ENCODE data around the gene RFTN1.

RFTN1 gene, protein sequence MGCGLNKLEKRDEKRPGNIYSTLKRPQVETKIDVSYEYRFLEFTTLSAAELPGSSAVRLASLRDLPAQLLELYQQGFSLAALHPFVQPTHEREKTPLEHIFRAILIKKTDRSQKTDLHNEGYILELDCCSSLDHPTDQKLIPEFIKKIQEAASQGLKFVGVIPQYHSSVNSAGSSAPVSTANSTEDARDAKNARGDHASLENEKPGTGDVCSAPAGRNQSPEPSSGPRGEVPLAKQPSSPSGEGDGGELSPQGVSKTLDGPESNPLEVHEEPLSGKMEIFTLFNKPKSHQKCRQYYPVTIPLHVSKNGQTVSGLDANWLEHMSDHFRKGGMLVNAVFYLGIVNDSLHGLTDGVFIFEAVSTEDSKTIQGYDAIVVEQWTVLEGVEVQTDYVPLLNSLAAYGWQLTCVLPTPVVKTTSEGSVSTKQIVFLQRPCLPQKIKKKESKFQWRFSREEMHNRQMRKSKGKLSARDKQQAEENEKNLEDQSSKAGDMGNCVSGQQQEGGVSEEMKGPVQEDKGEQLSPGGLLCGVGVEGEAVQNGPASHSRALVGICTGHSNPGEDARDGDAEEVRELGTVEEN

GRCh38 chr3:16513141-16514020 is at the start of gene RFTN1:
RFTN1 (minus strand) TSS chr3:16513699; CDS start chr3:16493869, 19,830 bp downstream.
- no peak for FAIRE-seq

- no peak for FAIRE-seq
Measured at GRCh38 chr3:16559653-16560365, 46.3 kb upstream of the RFTN1 start.

GRCh38 chr3:16554126-16554525 is 40.6 kb upstream of the RFTN1 start:
- no peak for FAIRE-seq

DNA sequence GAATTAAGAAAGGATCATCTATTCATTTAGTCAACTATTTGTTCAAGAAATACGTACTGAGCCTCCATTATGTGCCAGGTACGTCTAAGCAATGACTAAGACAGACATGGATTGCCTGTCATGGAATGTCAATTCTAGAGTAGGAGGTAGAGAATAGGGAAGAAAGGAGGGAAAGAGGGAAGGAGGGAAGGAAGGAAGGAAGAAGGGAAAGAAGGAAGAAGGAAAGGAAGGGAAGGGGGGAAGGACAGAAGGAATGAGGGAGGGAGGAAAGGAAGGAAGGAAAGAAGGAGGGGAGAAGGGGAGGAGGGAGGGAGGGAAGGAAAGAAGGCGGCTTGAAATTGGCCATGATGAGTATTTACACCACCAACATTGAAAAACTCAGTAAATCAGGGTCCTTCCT is 39.3 kb upstream of the RFTN1 start:
- no peak for FAIRE-seq

GRCh38 chr3:16551342-16551976 is 38.0 kb upstream of the RFTN1 start:
- no peak for FAIRE-seq

- FAIRE-seq, result peak; percentile 15
Measured at GRCh38 chr3:16550676-16551341, 37.3 kb upstream of the RFTN1 start.

DNA sequence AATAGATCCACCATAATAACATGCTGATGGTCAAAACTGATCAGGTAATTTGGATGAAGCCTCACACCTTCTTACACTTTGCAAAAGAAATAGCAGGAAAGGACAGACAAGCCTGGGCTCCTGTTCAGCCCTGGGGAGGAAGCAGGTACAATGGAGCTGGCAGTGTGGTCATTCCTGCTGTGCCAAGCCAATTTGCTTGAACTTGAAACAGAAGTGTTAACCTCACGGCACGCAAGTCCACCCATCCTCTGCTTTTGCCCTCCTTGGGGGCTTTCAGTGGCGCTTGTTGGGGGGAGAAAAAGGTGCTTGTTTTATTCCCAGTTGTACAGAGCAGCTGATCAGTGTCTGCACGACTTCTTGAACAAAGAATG is 36.8 kb upstream of the RFTN1 start:
- FAIRE-seq, result no peak

DNA sequence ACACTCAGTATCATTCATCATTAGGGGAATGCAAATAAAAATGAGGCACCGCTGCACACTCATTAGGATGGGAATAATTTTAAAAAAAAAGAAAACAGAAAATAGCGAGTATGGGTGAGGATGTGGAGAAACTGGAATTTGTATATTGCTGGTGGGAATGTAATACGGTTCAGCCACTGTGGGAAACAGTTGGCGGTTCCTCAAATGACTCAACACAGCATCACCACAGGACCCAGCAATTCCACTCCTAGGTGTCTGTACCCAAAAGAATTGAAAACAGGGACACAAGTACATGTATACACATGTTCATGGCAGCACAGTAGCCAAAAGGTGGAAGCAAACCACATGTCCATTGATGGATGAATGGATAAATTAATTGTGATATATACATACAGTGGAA is 35.2 kb upstream of the RFTN1 start:
- FAIRE-seq, result no peak

GRCh38 chr3:16547561-16548357 is 34.3 kb upstream of the RFTN1 start:
- FAIRE-seq, result no peak

- no peak for FAIRE-seq
Measured at GRCh38 chr3:16546186-16547010, 32.9 kb upstream of the RFTN1 start.

DNA sequence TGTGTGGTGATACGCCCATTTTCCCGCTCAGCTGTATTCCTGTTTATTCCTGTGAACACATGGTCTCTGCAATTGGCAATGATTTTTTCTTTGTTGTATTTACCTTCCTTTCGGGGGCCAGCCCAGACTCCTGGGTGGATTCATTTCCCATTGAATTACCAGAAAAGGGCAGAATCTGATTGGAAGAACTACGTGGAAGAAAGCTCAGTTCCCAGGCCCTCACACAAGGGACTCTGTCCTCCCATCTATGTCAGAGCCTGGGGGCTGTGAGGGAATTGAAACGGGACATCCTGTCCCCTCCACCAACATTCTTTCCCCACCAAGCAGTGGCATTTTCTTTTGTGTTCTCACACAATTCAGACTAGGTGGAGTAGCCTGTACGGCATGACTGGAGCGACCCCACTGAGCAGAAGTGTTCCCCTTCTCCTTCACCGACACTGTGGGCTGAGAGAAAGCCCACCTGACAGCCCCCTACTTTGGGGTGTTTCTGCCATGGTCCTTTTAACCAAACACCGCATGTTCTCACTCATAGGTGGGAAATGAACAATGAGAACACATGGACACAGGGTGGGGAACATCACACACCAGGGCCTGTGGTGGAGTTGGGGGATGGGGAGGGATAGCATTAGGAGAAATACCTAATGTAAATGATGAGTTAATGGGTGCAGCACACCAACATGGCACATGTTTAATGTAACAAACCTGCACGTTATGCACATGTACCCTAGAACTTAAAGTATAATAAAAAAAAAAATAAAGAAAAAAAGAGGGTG is 32.1 kb upstream of the RFTN1 start:
- no peak for FAIRE-seq

- FAIRE-seq, result no peak
Measured at GRCh38 chr3:16543242-16543864, 29.9 kb upstream of the RFTN1 start.

GRCh38 chr3:16538507-16538906 is 25.0 kb upstream of the RFTN1 start:
- FAIRE-seq, result no peak

DNA sequence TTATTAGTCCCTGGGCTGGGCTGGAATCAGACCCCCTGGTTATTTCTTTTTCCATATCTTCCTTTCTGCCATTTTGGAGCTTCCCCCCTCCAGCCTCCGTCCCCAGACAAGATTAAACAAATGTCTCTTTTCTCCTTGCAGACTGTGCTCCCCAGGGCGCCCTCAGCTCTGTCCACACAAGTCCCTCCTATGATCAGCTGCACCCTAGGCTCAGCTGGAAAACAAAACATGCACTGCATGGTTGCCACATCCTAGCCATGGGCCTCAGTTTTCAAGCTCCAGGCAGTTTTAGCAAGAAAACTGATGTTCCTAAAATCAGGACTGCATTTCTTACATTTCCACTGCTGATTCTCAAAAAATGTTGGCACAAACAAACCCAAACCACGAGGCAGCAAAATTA is 23.5 kb upstream of the RFTN1 start:
- FAIRE-seq, result no peak

- no peak for FAIRE-seq
Measured at GRCh38 chr3:16536344-16536663, 22.8 kb upstream of the RFTN1 start.

GRCh38 chr3:16534640-16535262 is 21.3 kb upstream of the RFTN1 start:
- no peak for FAIRE-seq

- peak; percentile 4 for FAIRE-seq
Measured at GRCh38 chr3:16533928-16534574, 20.6 kb upstream of the RFTN1 start.

- FAIRE-seq, result no peak
Measured at GRCh38 chr3:16529264-16529663, 15.8 kb upstream of the RFTN1 start.

Measured in endometrium (tissue), 2 donors.